Type B pancreatic cell (in vitro differentiated cells): ENCODE measurements around the gene KBTBD12. TPM values are rescaled to one million over a fixed set of nuclear protein-coding genes. Genes with fewer than 3 reads are reported as not detected.

Experiments
- DNase-seq: peaks from one replicate; pipeline ENCODE4 v3.0.0; 2021; ENCODE audit warnings: mixed read lengths; ENCODE audit not compliant: unreplicated experiment; ENCODE audit errors: extremely low spot score
- H3K27ac Mint-ChIP-seq: 2 replicates; pipeline ENCODE4 v1.8.0; 2021; ENCODE audit warnings: mild to moderate bottlenecking, mixed read lengths
- H3K27me3 Mint-ChIP-seq: 2 replicates; pipeline ENCODE4 v1.8.0; 2021; ENCODE audit warnings: mixed read lengths
- H3K36me3 Mint-ChIP-seq: 2 replicates; pipeline ENCODE4 v1.8.0; 2021; ENCODE audit warnings: mixed read lengths
- H3K4me1 Mint-ChIP-seq: one replicate; pipeline ENCODE4 v1.8.0; 2021; ENCODE audit warnings: mixed read lengths; ENCODE audit not compliant: unreplicated experiment
- H3K4me3 Mint-ChIP-seq: 2 replicates; pipeline ENCODE4 v1.8.0; 2021; ENCODE audit warnings: mild to moderate bottlenecking, mixed read lengths
- H3K9me3 Mint-ChIP-seq: 2 replicates; pipeline ENCODE4 v1.8.0; 2021; ENCODE audit warnings: mixed read lengths
- CTCF ChIP-seq: fragments of 200-600 bp; sonication (generic); conservative IDR thresholded peaks from 2 replicates; pipeline ENCODE4 v1.5.0; 2021; ENCODE audit warnings: antibody characterized with exemption, mild to moderate bottlenecking
- total RNA-seq: library from RNA; stranded (reverse); gene quantifications from 2 replicates; pipeline ENCODE4 v1.2.1, GENCODE V29; 2021; ENCODE audit warnings: low replicate concordance

The KBTBD12 gene
- total RNA-seq, 1 donor from 2014 or later, result not detected

GRCh38 chr3:127881586-127881985 is 33.4 kb upstream of the KBTBD12 start:
- no peak for DNase-seq
- Mint-ChIP-seq H3K9me3 (no peaks in the 10 kb centered on the region), H3K36me3 (no peaks in the 10 kb centered on the region), H3K27me3 (no peaks in the 10 kb centered on the region), H3K27ac (no peak overlapping the region), H3K4me3 (no peak overlapping the region), H3K4me1 (peaks cover 5% of the 10 kb centered on the region)
- no peak for TF ChIP-seq CTCF

GRCh38 chr3:127884041-127884440 is 31.0 kb upstream of the KBTBD12 start:
- peaks cover 7% of the 10 kb centered on the region for H3K27me3 Mint-ChIP-seq
- H3K4me3 Mint-ChIP-seq, result no peak overlapping the region
- peaks cover 11% of the 10 kb centered on the region for H3K4me1 Mint-ChIP-seq
- no peaks in the 10 kb centered on the region for H3K36me3 Mint-ChIP-seq
- no peak overlapping the region for H3K27ac Mint-ChIP-seq
- TF ChIP-seq CTCF, result no peak
- H3K9me3 Mint-ChIP-seq, result no peaks in the 10 kb centered on the region
- no peak for DNase-seq

GRCh38 chr3:127886231-127886955 is 28.6 kb upstream of the KBTBD12 start:
- no peaks in the 10 kb centered on the region for H3K36me3 Mint-ChIP-seq
- peaks cover 7% of the 10 kb centered on the region for H3K27me3 Mint-ChIP-seq
- H3K9me3 Mint-ChIP-seq, result peaks cover 5% of the 10 kb centered on the region
- TF ChIP-seq CTCF, result no peak
- peaks cover 11% of the 10 kb centered on the region for H3K4me1 Mint-ChIP-seq
- DNase-seq, result no peak
- no peak overlapping the region for H3K4me3 Mint-ChIP-seq
- H3K27ac Mint-ChIP-seq, result no peak overlapping the region

- Mint-ChIP-seq H3K4me3 (no peak overlapping the region), H3K9me3 (peaks cover 5% of the 10 kb centered on the region), H3K27ac (no peak overlapping the region), H3K27me3 (peaks cover 7% of the 10 kb centered on the region), H3K36me3 (no peaks in the 10 kb centered on the region), H3K4me1 (peaks cover 11% of the 10 kb centered on the region)
- no peak for DNase-seq
- TF ChIP-seq CTCF, result no peak
Measured at GRCh38 chr3:127886956-127887231, 28.1 kb upstream of the KBTBD12 start.

GRCh38 chr3:127887321-127887720 is 27.7 kb upstream of the KBTBD12 start:
- Mint-ChIP-seq H3K27me3 (peaks cover 7% of the 10 kb centered on the region), H3K36me3 (no peaks in the 10 kb centered on the region), H3K4me1 (peaks cover 11% of the 10 kb centered on the region), H3K4me3 (no peak overlapping the region), H3K9me3 (peaks cover 5% of the 10 kb centered on the region), H3K27ac (no peak overlapping the region)
- no peak for DNase-seq
- no peak for TF ChIP-seq CTCF

- DNase-seq, result no peak
- H3K4me1 Mint-ChIP-seq, result peaks cover 11% of the 10 kb centered on the region
- H3K36me3 Mint-ChIP-seq, result no peaks in the 10 kb centered on the region
- no peak overlapping the region for H3K27ac Mint-ChIP-seq
- H3K9me3 Mint-ChIP-seq, result peaks cover 5% of the 10 kb centered on the region
- no peak overlapping the region for H3K4me3 Mint-ChIP-seq
- peaks cover 7% of the 10 kb centered on the region for H3K27me3 Mint-ChIP-seq
- no peak for TF ChIP-seq CTCF
Measured at GRCh38 chr3:127888156-127888555, 26.9 kb upstream of the KBTBD12 start.
